Sigmoid colon (tissue), 7 donors: Measurements from ENCODE around the gene ATP2B1. TPM values are rescaled to one million over a fixed set of nuclear protein-coding genes. Genes with fewer than 3 reads are reported as not detected.

Source experiments
- DNase-seq: peaks from one replicate; pipeline ENCODE4 v3.0.0-alpha.2; 2019
- H3K27ac ChIP-seq, 4 donors: fragments of 200-600 bp; sonication (generic); one replicate each; pipeline ENCODE4 v1.5.1; 2016 to 2019; ENCODE audit warnings: mild to moderate bottlenecking in 1 of 4
- H3K27me3 ChIP-seq, 3 donors: fragments of 200-600 bp; sonication (generic); one replicate each; pipeline ENCODE4 v1.5.1; 2019; ENCODE audit warnings: mild to moderate bottlenecking in 1 of 3
- H3K36me3 ChIP-seq, 4 donors: fragments of 200-600 bp; sonication (generic); one replicate each; pipeline ENCODE4 v1.5.1; 2016 to 2019
- H3K4me1 ChIP-seq, 4 donors: fragments of 200-600 bp; sonication (generic); one replicate each; pipeline ENCODE4 v1.5.1; 2017 to 2019
- H3K4me3 ChIP-seq, 4 donors: fragments of 200-600 bp; sonication (generic); one replicate each; pipeline ENCODE4 v1.5.1; 2017 to 2019; ENCODE audit warnings: mild to moderate bottlenecking in 2 of 4, moderate library complexity in 1 of 4
- H3K9me3 ChIP-seq, 4 donors: fragments of 200-600 bp in 3 of 4; sonication (generic) in 3 of 4; one replicate each; pipeline versions ENCODE4 v1.5.1 to v1.6.1; 2013 to 2019
- CTCF ChIP-seq, 4 experiments: fragments of 450-650 bp in 3 of 4; fragments of 200-600 bp in 1 of 4; IDR thresholded peaks; one replicate each; pipeline ENCODE4 v1.5.1; 2016 to 2019; ENCODE audit warnings: antibody characterized with exemption in 4 of 4, mild to moderate bottlenecking in 3 of 4, moderate library complexity in 2 of 4
- EP300 ChIP-seq, 4 donors: sonication (generic); formaldehyde crosslinking; IDR thresholded peaks; one replicate each; pipeline ENCODE4 v1.6.1; 2017; ENCODE audit warnings: antibody characterized with exemption in 4 of 4
- POLR2A ChIP-seq, 2 donors: fragments of 450-650 bp; IDR thresholded peaks; one replicate each; pipeline ENCODE4 v1.6.1; 2016; ENCODE audit warnings: antibody characterized with exemption in 2 of 2, mild to moderate bottlenecking in 2 of 2, moderate library complexity in 2 of 2
- POLR2AphosphoS5 ChIP-seq, 4 donors: sonication (generic); formaldehyde crosslinking; IDR thresholded peaks; one replicate each; pipeline ENCODE4 v1.6.1; 2017; ENCODE audit warnings: antibody characterized with exemption in 4 of 4
- WGBS, 2 donors: extraction: QIAGEN DNeasy Blood & Tissue Kit; methylation state at CpG; one replicate each; pipeline ENCODE4 v1.1.7; 2013; 5-methylcytosine and 5-hydroxymethylcytosine counted together
- intact Hi-C: fragments of 100-400 bp; cut with DNase I; formaldehyde crosslinking; loops from one replicate; pipeline ENCODE4 v1.15.1; 2023
- polyA plus RNA-seq, 3 donors: library from polyadenylated mRNA; stranded (reverse); fragments of 200-250 nt; gene quantifications; one replicate each; pipeline ENCODE4 v1.2.3, GENCODE V29; 2013
- total RNA-seq, 4 donors: library from RNA; depleted of rRNA; stranded (reverse); fragments of >200 nt; gene quantifications; one replicate each; pipeline ENCODE4 v1.1.0, GENCODE V29; 2016
- donor health status: healthy with polysubstance abuse.
- donor health status: Bipolar disorder and iron deficiency.
- donor health status: healthy.

The ATP2B1 gene
- total and polyA plus RNA-seq, 7 donors: 4.8 to 39.1 (median 27.6) TPM

DNA sequence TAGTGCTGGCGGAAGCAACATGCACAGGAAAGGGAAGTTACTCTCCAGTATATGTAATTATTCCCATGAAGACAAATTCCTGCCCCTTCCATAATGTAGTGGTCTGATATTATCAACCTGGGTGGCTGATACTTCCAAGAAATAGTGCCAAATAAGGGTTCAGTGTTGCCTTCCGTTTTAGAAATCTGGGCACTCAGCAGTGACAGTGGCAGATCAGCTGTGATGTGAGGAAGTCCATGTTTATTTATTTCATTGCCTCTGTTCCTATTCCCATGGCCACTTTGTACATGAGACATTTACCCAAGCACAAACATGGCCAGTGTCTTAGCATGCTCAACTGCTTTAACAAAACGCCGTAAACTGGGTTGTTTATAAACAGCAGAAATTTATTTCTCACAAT is 162.5 kb downstream of the ATP2B1 start:
- intact Hi-C loops: loop anchor here (10.0 kb wide), 1 partner anchor 559 kb away; no protein-coding TSS in a partner anchor
- Histone ChIP-seq H3K9me3 (no peaks in the 10 kb centered on the region), H3K27me3 (no peaks in the 10 kb centered on the region), H3K27ac (no peak overlapping the region), H3K4me3 (no peak overlapping the region), H3K36me3 (no peaks in the 10 kb centered on the region), H3K4me1 (peaks cover 0 to 18% (median 6%) of the 10 kb centered on the region in 4 donors)
- 83 to 88% methylated on average over 4 of the region's 4 CpGs for WGBS, 2 donors
- DNase-seq: no peak
- no peak for TF ChIP-seq POLR2AphosphoS5 (IDR thresholded peaks at IDR 0.05)
- TF ChIP-seq EP300 (IDR thresholded peaks at IDR 0.05): no peak
- TF ChIP-seq POLR2A (IDR thresholded peaks at IDR 0.05): no peak
- TF ChIP-seq CTCF (IDR thresholded peaks at IDR 0.05): no peak

- intact Hi-C loops: loop anchor here (10.0 kb wide), 1 partner anchor 560 kb away; no protein-coding TSS in a partner anchor
- peak; percentile 64 for DNase-seq
- 16 to 43% methylated on average over 6 of the region's 6 CpGs for WGBS, 2 donors
- Histone ChIP-seq H3K27me3 (no peaks in the 10 kb centered on the region), H3K4me1 (peaks cover 0 to 18% (median 6%) of the 10 kb centered on the region in 4 donors), H3K36me3 (no peaks in the 10 kb centered on the region), H3K27ac (no peak overlapping the region), H3K4me3 (no peak overlapping the region), H3K9me3 (no peaks in the 10 kb centered on the region)
- no peak for TF ChIP-seq CTCF (IDR thresholded peaks at IDR 0.05)
- TF ChIP-seq POLR2AphosphoS5 (IDR thresholded peaks at IDR 0.05): no peak
- TF ChIP-seq POLR2A (IDR thresholded peaks at IDR 0.05): no peak
- TF ChIP-seq EP300 (IDR thresholded peaks at IDR 0.05): no peak
Observed at GRCh38 chr12:89544681-89545184, 163.9 kb downstream of the ATP2B1 start.

- TF ChIP-seq POLR2AphosphoS5 (IDR thresholded peaks at IDR 0.05) (no peak), CTCF (IDR thresholded peaks at IDR 0.05) (no peak), POLR2A (IDR thresholded peaks at IDR 0.05) (no peak), EP300 (IDR thresholded peaks at IDR 0.05) (no peak)
- Histone ChIP-seq H3K27me3 (no peaks in the 10 kb centered on the region), H3K4me1 (peaks cover 0 to 18% (median 6%) of the 10 kb centered on the region in 4 donors), H3K4me3 (no peak overlapping the region), H3K27ac (no peak overlapping the region), H3K9me3 (no peaks in the 10 kb centered on the region), H3K36me3 (no peaks in the 10 kb centered on the region)
- 91 to 95% methylated on average over 1 of the region's 1 CpG for WGBS, 2 donors
- no peak for DNase-seq
- intact Hi-C loops: loop anchor here (10.0 kb wide), 1 partner anchor 561 kb away; no protein-coding TSS in a partner anchor
Observed at GRCh38 chr12:89544022-89544421, 164.6 kb downstream of the ATP2B1 start.

DNA sequence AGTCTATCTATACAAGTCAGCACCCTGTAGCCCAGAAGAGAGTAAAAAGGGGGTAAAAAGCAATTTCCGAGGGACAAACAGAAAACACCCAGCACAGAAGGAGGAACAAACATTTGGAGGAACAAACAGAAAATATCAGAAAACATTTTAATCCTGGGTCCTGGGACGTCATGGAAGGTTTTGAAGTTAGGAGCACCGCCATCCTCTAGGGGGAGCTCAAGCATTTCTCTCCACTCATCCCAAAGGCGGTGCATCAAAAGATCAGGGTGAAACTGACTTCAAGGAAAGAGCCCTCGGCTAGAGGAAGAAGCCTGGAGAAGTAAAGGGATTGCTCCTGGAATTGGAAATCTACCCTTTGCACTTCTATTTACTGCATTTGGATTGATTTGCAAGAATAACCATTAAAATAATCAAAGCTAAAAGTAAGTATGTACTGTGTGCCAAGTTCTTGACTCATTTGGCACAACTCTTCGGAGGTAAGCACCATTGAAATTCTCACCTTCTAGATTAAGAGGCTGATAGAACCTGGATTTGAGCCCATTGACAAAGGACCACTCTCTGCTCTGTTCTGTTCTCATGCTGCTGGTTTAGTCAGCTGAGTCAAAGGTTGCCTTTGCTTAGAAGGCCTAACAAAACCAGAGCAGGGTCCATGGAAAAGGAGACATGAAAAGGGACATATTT is 165.6 kb downstream of the ATP2B1 start:
- TF ChIP-seq POLR2A (IDR thresholded peaks at IDR 0.05): no peak
- TF ChIP-seq CTCF (IDR thresholded peaks at IDR 0.05): peak; percentile 70 to 84 (median 80)
- Histone ChIP-seq H3K4me1 (peaks cover 0 to 18% (median 6%) of the 10 kb centered on the region in 4 donors), H3K27me3 (no peaks in the 10 kb centered on the region), H3K4me3 (no peak overlapping the region), H3K9me3 (no peaks in the 10 kb centered on the region), H3K27ac (no peak overlapping the region), H3K36me3 (no peaks in the 10 kb centered on the region)
- intact Hi-C loops: loop anchor here (2.0 to 10.0 kb wide), 2 partner anchors 562 to 1416 kb away; no protein-coding TSS in a partner anchor
- DNase-seq: peak; percentile 75
- 7 to 13% methylated on average over 6 of the region's 6 CpGs for WGBS, 2 donors
